Brain pericyte (primary cell): ENCODE results near the gene ACTL10.

ENCODE experiments used
- DNase-seq: peaks from one replicate; pipeline ENCODE4 v3.0.0-alpha.2; 2012; ENCODE audit warnings: low read depth, low spot score

ACTL10 gene

GRCh38 chr20:33648396-33649004 lies 18.2 kb upstream of the ACTL10 start:
- no peak for DNase-seq

DNA sequence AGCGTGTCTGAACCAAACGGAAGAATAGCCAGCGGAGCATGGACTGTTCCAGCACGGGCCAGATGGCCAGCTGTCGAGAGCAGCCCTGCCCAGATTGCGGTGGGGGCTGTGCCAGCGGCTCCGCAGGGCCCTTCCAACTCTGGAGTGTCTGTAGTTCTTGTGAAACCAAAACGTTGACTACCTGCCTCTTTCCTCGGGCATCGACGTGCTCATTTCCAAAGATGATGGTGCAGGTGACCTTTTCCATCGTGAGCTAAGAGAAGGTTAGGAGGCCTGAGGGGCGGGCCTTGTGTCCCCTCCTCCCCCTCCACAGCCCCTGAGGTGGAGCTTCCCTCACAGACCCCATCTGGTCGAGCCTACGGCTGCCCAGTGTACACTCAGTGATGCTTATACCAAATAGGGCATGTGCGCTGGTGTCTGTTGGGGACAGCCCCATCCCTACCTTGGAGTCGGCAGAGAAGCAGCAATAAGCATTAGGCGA lies 17.5 kb upstream of the ACTL10 start:
- DNase-seq = no peak

- DNase-seq = no peak
Measured at GRCh38 chr20:33650111-33650752, 16.5 kb upstream of the ACTL10 start.

- DNase-seq = no peak
Measured at GRCh38 chr20:33650753-33651561, 15.8 kb upstream of the ACTL10 start.

DNA sequence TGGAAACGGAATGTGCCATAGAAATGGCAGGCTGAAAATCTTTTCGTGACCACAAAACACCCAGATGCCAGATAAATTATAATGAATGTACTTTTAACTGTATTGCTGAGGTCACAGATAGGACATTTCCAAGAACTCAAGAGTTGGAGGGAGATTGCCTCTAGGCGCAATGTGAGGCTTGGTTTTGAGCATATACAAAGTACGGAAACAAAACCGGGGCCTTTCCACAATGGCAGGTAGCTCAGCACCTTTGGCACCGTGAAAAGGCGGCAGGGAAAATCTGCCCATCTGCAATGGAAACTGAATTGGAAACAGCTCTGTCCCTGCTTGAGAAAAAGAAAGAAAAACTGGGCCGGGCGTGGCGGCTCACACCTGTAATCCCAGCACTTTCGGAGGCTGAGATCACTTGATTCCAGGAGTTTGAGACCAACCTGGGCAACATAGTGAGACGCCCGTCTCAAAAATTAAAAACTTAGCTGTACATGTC lies 15.1 kb upstream of the ACTL10 start:
- no peak for DNase-seq

GRCh38 chr20:33653218-33653899 lies 13.4 kb upstream of the ACTL10 start:
- DNase-seq = no peak

DNA sequence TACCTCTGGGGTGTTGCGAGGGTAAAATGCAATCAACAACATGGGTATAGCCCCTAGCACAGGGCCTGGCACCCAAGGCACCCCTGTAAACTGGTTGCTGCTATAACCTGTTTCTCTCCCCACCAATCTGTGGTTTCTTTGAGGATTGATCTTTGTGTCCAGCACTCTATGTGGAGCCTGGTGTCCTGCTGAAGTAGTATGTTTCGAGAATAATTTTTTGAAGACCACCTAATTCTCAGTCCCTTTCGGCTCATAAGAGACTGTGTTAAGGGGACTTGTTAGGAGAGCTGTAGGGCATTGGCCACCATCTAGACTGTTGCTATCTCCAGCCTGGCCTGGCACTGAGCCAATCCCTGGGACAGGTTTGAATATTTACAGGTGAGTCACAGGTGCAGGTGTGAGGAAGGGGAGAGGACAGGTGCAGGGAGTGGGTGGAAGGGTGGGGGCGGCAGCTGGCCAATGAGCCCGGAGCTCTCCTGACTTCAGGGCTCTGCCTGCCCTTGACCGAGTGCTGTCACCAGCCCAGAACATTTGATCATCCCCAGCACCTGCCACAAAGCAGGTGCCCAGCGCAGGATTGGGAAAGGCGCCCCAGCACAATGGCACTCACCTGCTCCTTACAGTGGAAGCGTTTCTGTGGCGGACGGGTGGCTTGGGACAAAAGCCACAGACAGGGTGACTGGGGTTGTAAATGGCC lies 12.7 kb upstream of the ACTL10 start:
- DNase-seq = no peak

DNA sequence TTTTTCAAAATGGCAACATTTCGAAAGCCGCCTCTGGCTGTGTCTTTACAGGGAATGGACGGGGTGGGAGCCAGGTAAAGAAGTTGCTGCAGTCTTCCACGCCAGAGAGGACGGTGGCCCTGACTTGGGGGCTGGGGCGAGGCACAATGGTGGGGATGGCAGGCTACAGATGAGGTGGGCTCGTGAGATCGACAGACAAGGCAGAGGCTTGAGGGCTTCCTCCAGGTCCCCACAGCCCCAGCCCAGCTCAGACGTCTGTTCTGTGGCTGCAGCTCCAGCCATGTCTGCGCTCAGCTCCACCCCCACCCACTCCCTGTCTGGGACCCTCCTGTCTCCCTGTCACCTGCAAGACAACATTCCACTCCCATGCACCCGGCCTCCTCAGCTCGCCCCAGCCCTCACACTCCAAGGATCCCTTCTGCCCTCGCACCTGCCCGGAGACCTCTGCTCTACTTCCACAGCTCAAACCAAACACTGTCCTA lies 12.0 kb upstream of the ACTL10 start:
- DNase-seq = no peak

- no peak for DNase-seq
Measured at GRCh38 chr20:33655164-33655563, 11.6 kb upstream of the ACTL10 start.

- no peak for DNase-seq
Measured at GRCh38 chr20:33656010-33656782, 10.5 kb upstream of the ACTL10 start.

DNA sequence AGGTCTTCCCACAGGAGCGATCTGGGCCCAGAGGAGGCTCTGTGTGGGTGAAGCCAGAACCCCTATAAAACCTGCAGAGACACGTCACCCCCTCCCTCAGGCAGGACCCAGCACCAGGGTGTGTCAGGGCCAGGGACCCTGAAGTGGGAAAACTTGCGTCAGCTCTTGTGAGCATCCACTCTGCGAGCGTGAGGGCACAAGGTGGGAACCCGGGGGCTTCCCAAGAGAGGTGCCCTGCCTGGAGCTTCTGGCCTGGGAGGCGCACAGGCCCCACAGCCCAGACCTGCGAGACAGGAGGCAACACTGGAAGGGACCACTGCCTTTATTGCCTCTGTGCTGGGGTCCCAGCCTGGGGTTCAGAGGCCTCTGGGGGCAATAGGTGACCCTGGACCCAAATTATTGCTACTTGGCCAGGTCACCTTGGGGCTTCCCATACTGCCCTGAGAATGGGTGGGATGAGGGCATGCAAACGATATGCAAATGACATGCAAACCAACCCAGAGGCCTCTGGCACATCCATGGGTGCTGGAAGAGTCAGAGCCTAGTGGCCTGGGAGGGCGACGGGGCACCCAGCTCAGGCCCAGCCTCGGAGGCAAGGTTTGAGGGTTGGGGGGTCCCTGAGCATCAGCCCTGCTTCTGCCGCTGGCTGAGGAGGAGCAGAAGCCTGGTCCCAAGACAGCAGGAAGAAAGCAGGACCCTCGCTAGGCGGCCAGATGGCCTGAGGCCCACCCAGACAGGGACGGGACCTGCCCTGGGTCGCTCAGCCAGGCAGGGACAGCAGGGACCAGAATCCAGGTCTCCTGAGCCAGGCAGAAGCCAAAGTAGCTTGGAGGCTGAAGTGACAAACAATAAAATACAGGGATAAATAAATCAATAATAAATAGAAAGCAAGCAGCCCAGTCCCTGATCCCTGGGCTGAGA lies 9.7 kb upstream of the ACTL10 start:
- DNase-seq = no peak

- no peak for DNase-seq
Measured at GRCh38 chr20:33657704-33658095, 9.0 kb upstream of the ACTL10 start.

DNA sequence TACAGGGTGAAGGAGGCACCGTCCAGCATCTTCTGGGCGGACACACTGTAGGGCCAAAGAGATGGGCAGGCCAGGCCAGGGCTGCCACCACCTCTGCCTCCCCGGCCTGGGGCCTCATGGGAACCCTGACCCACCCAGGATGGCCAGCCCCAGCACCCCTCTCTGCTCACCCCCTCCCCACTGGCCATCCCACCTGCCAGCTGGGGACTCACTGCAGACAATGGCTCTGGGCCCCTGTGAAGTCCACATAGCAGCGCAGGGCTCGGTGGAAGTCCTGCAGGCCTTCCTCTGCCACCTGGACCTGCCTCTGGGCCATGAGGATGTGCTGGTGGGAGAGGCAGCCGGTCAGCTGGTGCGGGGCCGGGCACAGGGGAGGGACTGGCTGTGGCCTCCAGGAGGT lies 8.2 kb upstream of the ACTL10 start:
- no peak for DNase-seq

DNA sequence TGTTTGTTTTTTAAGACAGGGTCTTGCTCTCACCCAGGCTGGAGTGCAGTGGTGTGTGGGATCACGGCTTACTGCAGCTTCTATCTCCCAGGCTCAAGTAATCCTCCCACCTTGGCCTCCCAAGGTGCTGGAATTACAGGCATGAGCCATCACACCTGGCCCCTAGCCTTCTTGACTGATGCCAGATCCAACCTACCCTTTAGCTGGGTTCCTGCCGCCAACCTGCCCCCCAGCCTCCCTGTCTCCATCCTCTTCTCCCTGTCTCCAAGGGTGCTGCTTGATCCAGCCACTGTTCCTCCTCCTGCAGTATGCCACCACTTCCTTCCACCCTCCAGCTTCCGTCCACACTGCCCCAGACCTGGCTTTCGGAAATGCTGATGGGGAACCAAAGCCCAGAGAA lies 7.8 kb upstream of the ACTL10 start:
- DNase-seq = no peak

DNA sequence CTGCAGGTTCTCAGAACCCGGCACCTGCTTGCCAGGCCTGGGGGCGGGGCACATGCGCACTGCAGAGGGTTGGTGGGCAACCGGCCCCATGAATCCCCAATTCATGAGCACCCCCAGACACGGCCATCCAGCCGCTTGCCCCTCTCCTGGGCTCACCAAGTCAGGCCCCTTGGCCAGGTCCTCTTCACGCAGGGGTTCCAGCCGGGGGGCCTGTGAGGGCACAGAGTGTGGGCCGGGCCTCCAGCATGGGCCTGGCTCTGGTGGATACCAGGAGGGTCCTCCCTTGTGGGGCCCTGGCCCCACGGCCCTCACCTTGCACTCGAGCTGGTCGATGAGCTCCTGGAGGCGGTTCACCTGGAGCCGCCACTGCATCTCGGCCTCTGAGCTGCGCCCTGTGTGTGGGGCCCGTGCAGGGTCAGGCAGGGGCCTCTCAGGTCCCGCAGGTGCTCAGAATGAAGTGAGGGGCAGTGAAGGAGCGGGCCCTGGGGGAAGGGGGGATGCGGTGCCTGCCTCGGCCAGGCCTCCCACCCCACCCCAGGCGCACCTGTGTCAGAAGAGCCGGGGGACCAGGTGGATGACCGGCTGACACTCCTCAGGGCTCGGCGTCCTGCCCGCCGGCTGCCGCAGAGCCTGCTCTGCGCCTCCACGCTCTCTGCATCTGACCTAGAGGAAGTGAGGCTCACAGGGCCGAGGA lies 7.3 kb upstream of the ACTL10 start:
- no peak for DNase-seq

- DNase-seq = no peak
Measured at GRCh38 chr20:33660035-33660684, 6.6 kb upstream of the ACTL10 start.

- DNase-seq = no peak
Measured at GRCh38 chr20:33660685-33661058, 6.1 kb upstream of the ACTL10 start.

- DNase-seq = no peak
Measured at GRCh38 chr20:33662172-33662571, 4.6 kb upstream of the ACTL10 start, which contains the start of gene C20orf144. Gene C20orf144 (plus strand): TSS chr20:33662327. CDS start chr20:33662346, 19 bp downstream.
